Karpas-422 (cell line): Measurements from ENCODE around the gene LRRIQ1. TPM values are rescaled to one million over a fixed set of nuclear protein-coding genes. Genes with fewer than 3 reads are reported as not detected.
"Not testable (repeated sequence)": the region's sequence is repeated elsewhere in the genome, so short reads cannot be mapped to it uniquely, and the experiment has no call there.

Experiments
- DNase-seq: peaks from one replicate; pipeline ENCODE4 v3.0.0-alpha.2; 2015
- H2AFZ ChIP-seq: fragments of 200-600 bp; sonication (generic); 2 replicates; pipeline ENCODE4 v1.6.1; 2014; ENCODE audit warnings: antibody characterized with exemption, low read length, mixed read lengths
- H3K27ac ChIP-seq: fragments of 200-600 bp; sonication (generic); 2 replicates; pipeline ENCODE4 v1.5.1; 2014; ENCODE audit warnings: mild to moderate bottlenecking, low read length, moderate library complexity
- H3K27me3 ChIP-seq: fragments of 200-600 bp; sonication (generic); 2 replicates; pipeline ENCODE4 v1.6.1; 2014; ENCODE audit warnings: low read length, mixed read lengths
- H3K36me3 ChIP-seq: fragments of 200-600 bp; sonication (generic); 2 replicates; pipeline ENCODE4 v1.6.1; 2014; ENCODE audit warnings: low read length, mixed read lengths; ENCODE audit not compliant: insufficient read depth
- H3K4me1 ChIP-seq: fragments of 200-600 bp; sonication (generic); 2 replicates; pipeline ENCODE4 v1.6.1; 2014; ENCODE audit warnings: mild to moderate bottlenecking, low read length, mixed read lengths
- H3K4me2 ChIP-seq: fragments of 200-600 bp; sonication (generic); 2 replicates; pipeline ENCODE4 v1.6.1; 2014; ENCODE audit warnings: low read length, low read depth, mild to moderate bottlenecking; ENCODE audit not compliant: poor library complexity, severe bottlenecking
- H3K4me3 ChIP-seq: fragments of 200-600 bp; sonication (generic); 2 replicates; pipeline ENCODE4 v1.5.1; 2014; ENCODE audit warnings: mild to moderate bottlenecking, antibody characterized with exemption, low read length, mixed read lengths
- H3K79me2 ChIP-seq: fragments of 200-600 bp; sonication (generic); 2 replicates; pipeline ENCODE4 v1.6.1; 2014; ENCODE audit warnings: mild to moderate bottlenecking, low read length, mixed read lengths
- H3K9ac ChIP-seq: fragments of 200-600 bp; sonication (generic); 2 replicates; pipeline ENCODE4 v1.6.0; 2014; ENCODE audit warnings: low read length
- H3K9me2 ChIP-seq: fragments of 200-600 bp; sonication (generic), shearing (Covaris generic); replicated peaks from 2 replicates; pipeline ENCODE4 v1.6.0; 2014; ENCODE audit warnings: mild to moderate bottlenecking, low read length, moderate library complexity; ENCODE audit not compliant: insufficient read depth
- H3K9me3 ChIP-seq: fragments of 300-700, 200-600 bp; sonication (generic); 2 replicates; pipeline ENCODE4 v1.6.1; 2014; ENCODE audit warnings: low read length, mixed read lengths
- H4K20me1 ChIP-seq: fragments of 200-600 bp; sonication (generic); 2 replicates; pipeline ENCODE4 v1.6.1; 2014; ENCODE audit warnings: mild to moderate bottlenecking, antibody characterized with exemption, low read length, low read depth; ENCODE audit not compliant: insufficient read depth
- total RNA-seq: library from RNA; depleted of rRNA; stranded (reverse); fragments of >200 nt; shearing (Covaris generic); gene quantifications from 2 replicates; pipeline ENCODE4 v1.2.3, GENCODE V29; 2014; ENCODE audit warnings: low replicate concordance

Gene LRRIQ1
- total RNA-seq, 1 experiment from 2014 or later, result not detected

- H4K20me1 ChIP-seq, H3K27me3 ChIP-seq, H3K9ac ChIP-seq, DNase-seq, H2AFZ ChIP-seq, H3K4me2 ChIP-seq, H3K4me3 ChIP-seq, H3K9me3 ChIP-seq, H3K36me3 ChIP-seq, H3K79me2 ChIP-seq, H3K27ac ChIP-seq, H3K9me2 ChIP-seq, H3K4me1 ChIP-seq: not testable (repeated sequence)
Measured at GRCh38 chr12:85224339-85224738, 188.2 kb downstream of the LRRIQ1 start.

DNA sequence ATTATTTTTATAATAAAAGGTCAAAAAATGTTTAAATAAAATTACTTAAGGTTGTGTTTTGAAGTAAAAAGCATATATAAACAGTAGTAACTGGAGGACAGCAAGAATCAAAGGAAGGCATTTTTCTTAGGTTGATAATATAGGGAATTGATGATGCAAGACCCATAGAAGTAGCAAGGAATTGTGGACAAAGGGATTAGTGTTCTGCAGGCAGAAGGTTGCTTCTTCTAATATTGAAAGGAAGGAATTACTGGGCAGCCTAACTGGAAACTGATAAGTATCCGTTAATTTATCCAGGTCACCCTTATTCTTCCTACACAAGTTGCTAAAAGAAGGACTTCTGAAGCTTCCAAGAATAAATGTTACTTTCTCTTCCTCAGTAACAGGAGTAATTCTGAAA lies 189.3 kb downstream of the LRRIQ1 start:
- Histone ChIP-seq H3K27me3 (no peaks in the 10 kb centered on the region), H3K4me1 (no peaks in the 10 kb centered on the region), H3K27ac (no peak overlapping the region), H3K9me2 (no peaks in the 10 kb centered on the region), H3K4me2 (no peak overlapping the region), H3K9me3 (peaks cover 9% of the 10 kb centered on the region), H2AFZ (no peak overlapping the region), H4K20me1 (no peaks in the 10 kb centered on the region), H3K9ac (no peak overlapping the region), H3K79me2 (no peaks in the 10 kb centered on the region), H3K4me3 (no peak overlapping the region), H3K36me3 (no peaks in the 10 kb centered on the region)
- no peak for DNase-seq

DNA sequence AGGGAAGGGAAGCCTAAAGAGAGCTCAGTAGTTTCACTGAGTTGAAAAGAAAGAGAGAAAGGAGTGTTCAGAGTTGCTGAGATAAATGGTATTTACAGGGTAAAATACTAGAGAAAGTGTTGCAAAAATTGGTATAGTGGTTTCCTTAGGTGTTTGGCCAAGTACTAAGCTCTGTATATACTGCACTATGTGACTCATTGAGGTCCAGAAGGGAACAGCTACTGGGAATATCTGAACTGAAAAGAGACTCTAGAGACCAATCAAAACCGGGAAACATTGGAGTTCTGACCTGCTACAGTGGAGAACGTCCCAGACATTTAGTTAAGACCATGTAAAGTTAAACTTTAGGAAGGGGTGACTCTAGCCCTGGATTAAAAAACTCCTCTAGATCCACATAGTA lies 201.2 kb downstream of the LRRIQ1 start:
- no peak overlapping the region for H3K4me3 ChIP-seq

DNA sequence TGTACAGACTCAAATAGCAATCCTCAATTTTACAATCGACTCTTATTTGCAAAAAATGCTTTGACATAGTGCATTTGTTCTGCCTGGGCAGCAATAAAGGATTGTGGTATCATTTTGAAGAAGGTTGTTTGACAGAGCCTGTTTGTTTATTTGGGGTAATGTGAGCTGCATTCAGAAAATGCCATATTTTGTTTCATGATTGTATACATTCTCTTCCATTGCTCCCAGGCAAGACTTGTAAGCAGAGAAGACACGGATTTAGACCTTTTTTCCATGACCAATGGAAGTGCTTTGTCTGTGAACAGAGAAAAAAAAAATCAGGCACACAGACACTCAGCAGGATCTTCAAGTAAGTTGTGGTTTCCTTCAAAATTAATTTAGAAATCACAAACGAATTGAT lies 208.4 kb downstream of the LRRIQ1 start:
- Histone ChIP-seq H3K4me1 (no peaks in the 10 kb centered on the region), H3K27ac (no peak overlapping the region), H3K9me3 (peaks cover 8% of the 10 kb centered on the region; the same call in 1 of the 2 replicates), H3K79me2 (no peaks in the 10 kb centered on the region), H2AFZ (no peak overlapping the region), H3K4me3 (no peak overlapping the region), H4K20me1 (no peaks in the 10 kb centered on the region), H3K9ac (no peak overlapping the region), H3K36me3 (no peaks in the 10 kb centered on the region), H3K9me2 (no peaks in the 10 kb centered on the region), H3K27me3 (no peaks in the 10 kb centered on the region), H3K4me2 (no peak overlapping the region)
- DNase-seq, result no peak

More for the DNA sequence above, 201.2 kb downstream of the LRRIQ1 start:
- H3K9me2 ChIP-seq, result no peaks in the 10 kb centered on the region
- peaks cover 6% of the 10 kb centered on the region; the same call in 1 of the 2 replicates for H3K9me3 ChIP-seq
- H3K4me2 ChIP-seq, result no peak overlapping the region
- H3K27ac ChIP-seq, result no peak overlapping the region
- H3K9ac ChIP-seq, result no peak overlapping the region
- no peak overlapping the region for H2AFZ ChIP-seq
- no peaks in the 10 kb centered on the region for H3K4me1 ChIP-seq
- no peak for DNase-seq
- no peaks in the 10 kb centered on the region for H3K79me2 ChIP-seq
- H3K27me3 ChIP-seq, result no peaks in the 10 kb centered on the region
- no peaks in the 10 kb centered on the region for H3K36me3 ChIP-seq
- no peaks in the 10 kb centered on the region for H4K20me1 ChIP-seq

DNA sequence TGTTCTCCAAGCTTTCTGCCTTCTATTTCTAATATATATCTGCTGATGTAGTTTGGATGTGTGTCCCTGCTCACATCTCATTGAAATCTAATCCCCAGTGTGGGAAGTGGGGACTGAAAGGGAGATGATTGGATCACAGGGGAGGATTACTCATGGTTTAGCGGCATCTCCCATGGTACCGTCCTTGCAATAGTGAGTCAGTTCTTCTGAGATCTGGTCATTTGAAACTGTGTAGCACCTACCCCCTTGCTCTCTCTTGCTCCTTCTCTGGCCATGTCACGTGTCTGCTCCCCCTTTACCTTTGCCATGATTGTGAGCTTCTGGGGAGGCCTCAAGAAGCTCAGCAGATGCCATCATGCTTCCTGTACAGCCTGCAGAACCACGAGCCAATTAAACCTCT lies 217.7 kb downstream of the LRRIQ1 start:
- Histone ChIP-seq H3K4me2 (no peak overlapping the region), H3K9me3 (peaks cover 17% of the 10 kb centered on the region), H3K79me2 (no peaks in the 10 kb centered on the region), H3K9me2 (no peaks in the 10 kb centered on the region), H4K20me1 (no peaks in the 10 kb centered on the region), H3K4me3 (no peak overlapping the region), H3K36me3 (no peaks in the 10 kb centered on the region), H2AFZ (no peak overlapping the region), H3K27ac (no peak overlapping the region), H3K9ac (no peak overlapping the region), H3K4me1 (no peaks in the 10 kb centered on the region), H3K27me3 (no peaks in the 10 kb centered on the region)
- no peak for DNase-seq

DNA sequence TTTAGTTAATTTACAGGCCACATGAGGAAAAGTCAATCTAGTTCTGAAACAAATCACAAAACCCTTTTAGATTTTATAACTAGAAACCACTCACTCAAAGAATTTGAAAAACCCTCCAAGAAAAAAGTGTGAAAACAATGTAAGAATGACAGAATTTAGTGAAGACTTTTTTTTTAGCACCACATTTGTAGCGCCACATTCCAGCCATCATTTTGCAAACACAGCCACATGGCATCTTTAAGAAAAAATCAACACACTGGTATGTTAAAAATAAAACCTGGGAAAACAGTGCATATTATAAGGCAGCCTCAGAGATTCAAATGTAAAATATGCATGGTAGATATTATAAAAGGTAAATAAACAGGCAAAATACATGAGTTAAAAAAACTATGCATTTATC lies 221.5 kb downstream of the LRRIQ1 start:
- H2AFZ ChIP-seq, result no peak overlapping the region
- no peaks in the 10 kb centered on the region for H3K27me3 ChIP-seq
- no peak overlapping the region for H3K9ac ChIP-seq
- H3K4me2 ChIP-seq, result no peak overlapping the region
- DNase-seq, result no peak
- H3K79me2 ChIP-seq, result no peaks in the 10 kb centered on the region
- no peak overlapping the region for H3K4me3 ChIP-seq
- peaks cover 20% of the 10 kb centered on the region; the same call in 1 of the 2 replicates for H3K9me3 ChIP-seq
- no peak overlapping the region for H3K27ac ChIP-seq
- no peaks in the 10 kb centered on the region for H3K36me3 ChIP-seq
- H3K9me2 ChIP-seq, result no peaks in the 10 kb centered on the region
- H4K20me1 ChIP-seq, result no peaks in the 10 kb centered on the region
- no peaks in the 10 kb centered on the region for H3K4me1 ChIP-seq

DNA sequence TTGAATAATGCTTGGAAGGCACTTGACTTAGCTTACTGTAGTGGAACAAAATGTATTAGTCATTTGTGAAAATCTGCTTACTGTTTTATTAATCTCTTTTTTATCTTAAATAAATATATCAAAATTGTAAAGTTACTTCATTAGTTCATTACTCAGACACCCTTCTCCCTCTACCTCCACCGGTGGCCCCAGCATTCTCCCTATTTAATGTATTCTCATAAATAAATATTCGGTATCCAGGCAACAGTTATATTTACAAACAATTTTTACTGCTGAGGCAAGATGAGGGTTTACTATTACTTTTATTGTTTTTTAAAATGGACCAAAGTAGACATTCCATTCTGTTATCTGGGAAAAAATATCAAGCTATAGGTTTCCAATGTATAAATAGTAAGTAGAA lies 224.3 kb downstream of the LRRIQ1 start:
- no peaks in the 10 kb centered on the region for H3K36me3 ChIP-seq
- H3K9ac ChIP-seq, result no peak overlapping the region
- no peaks in the 10 kb centered on the region for H3K9me2 ChIP-seq
- H3K4me3 ChIP-seq, result no peak overlapping the region
- no peaks in the 10 kb centered on the region for H4K20me1 ChIP-seq
- no peaks in the 10 kb centered on the region for H3K79me2 ChIP-seq
- H3K4me2 ChIP-seq, result no peak overlapping the region
- H3K4me1 ChIP-seq, result no peaks in the 10 kb centered on the region
- H3K27me3 ChIP-seq, result no peaks in the 10 kb centered on the region
- no peak overlapping the region for H3K27ac ChIP-seq
- H3K9me3 ChIP-seq, result peaks cover 16% of the 10 kb centered on the region; the same call in 1 of the 2 replicates
- H2AFZ ChIP-seq, result no peak overlapping the region
- no peak for DNase-seq

- Histone ChIP-seq H3K4me3 (no peak overlapping the region), H2AFZ (no peak overlapping the region), H3K9ac (no peak overlapping the region), H3K4me1 (no peaks in the 10 kb centered on the region), H3K27ac (no peak overlapping the region), H4K20me1 (no peaks in the 10 kb centered on the region), H3K36me3 (no peaks in the 10 kb centered on the region), H3K27me3 (no peaks in the 10 kb centered on the region), H3K9me2 (no peaks in the 10 kb centered on the region), H3K9me3 (peaks cover 16% of the 10 kb centered on the region; the same call in 1 of the 2 replicates), H3K79me2 (no peaks in the 10 kb centered on the region), H3K4me2 (no peak overlapping the region)
- DNase-seq, result no peak
Measured at GRCh38 chr12:85260896-85261295, 224.7 kb downstream of the LRRIQ1 start.

- no peaks in the 10 kb centered on the region for H3K4me1 ChIP-seq
Measured at GRCh38 chr12:85266356-85266755, 230.2 kb downstream of the LRRIQ1 start.

More at GRCh38 chr12:85266356-85266755, 230.2 kb downstream of the LRRIQ1 start:
- Histone ChIP-seq H3K9me2 (no peaks in the 10 kb centered on the region), H4K20me1 (no peaks in the 10 kb centered on the region), H3K4me3 (no peak overlapping the region), H3K36me3 (no peaks in the 10 kb centered on the region), H3K9me3 (no peaks in the 10 kb centered on the region; the same call in 1 of the 2 replicates), H2AFZ (no peak overlapping the region), H3K27ac (no peak overlapping the region), H3K4me2 (no peak overlapping the region), H3K27me3 (no peaks in the 10 kb centered on the region), H3K9ac (no peak overlapping the region), H3K79me2 (no peaks in the 10 kb centered on the region)
- DNase-seq, result no peak
